IPS-18a (cell line): ENCODE results near the gene SLC27A1.

ENCODE experiments used
- H3K27ac ChIP-seq: one replicate; pipeline ENCODE4 v1.5.1; 2013; ENCODE audit warnings: low read length
- H3K27me3 ChIP-seq: one replicate; pipeline ENCODE4 v1.6.1; 2013; ENCODE audit warnings: mild to moderate bottlenecking, low read length; ENCODE audit not compliant: control insufficient read depth, insufficient read depth
- H3K36me3 ChIP-seq: one replicate; pipeline ENCODE4 v1.6.1; 2013; ENCODE audit warnings: low read depth, low read length; ENCODE audit not compliant: control insufficient read depth
- H3K4me1 ChIP-seq: one replicate; pipeline ENCODE4 v1.6.1; 2013; ENCODE audit warnings: low read depth, low read length; ENCODE audit not compliant: control insufficient read depth
- H3K4me3 ChIP-seq: one replicate; pipeline ENCODE4 v1.5.1; 2013; ENCODE audit warnings: low read length
- H3K9ac ChIP-seq: one replicate; pipeline ENCODE4 v1.6.1; 2013; ENCODE audit warnings: mild to moderate bottlenecking, low read length, moderate library complexity
- H3K9me3 ChIP-seq: one replicate; pipeline ENCODE4 v1.6.1; 2013; ENCODE audit warnings: low read depth, low read length; ENCODE audit not compliant: control insufficient read depth

SLC27A1 gene

GRCh38 chr19:17522988-17523872 lies 52.9 kb downstream of the SLC27A1 start:
- no peak overlapping the region for H3K4me3 ChIP-seq
- no peak overlapping the region for H3K9ac ChIP-seq
- no peaks in the 10 kb centered on the region for H3K4me1 ChIP-seq
- no peaks in the 10 kb centered on the region for H3K9me3 ChIP-seq
- H3K36me3 ChIP-seq: no peaks in the 10 kb centered on the region
- no peaks in the 10 kb centered on the region for H3K27me3 ChIP-seq
- no peak overlapping the region for H3K27ac ChIP-seq

- no peak overlapping the region for H3K9ac ChIP-seq
- H3K4me3 ChIP-seq: no peak overlapping the region
- no peaks in the 10 kb centered on the region for H3K36me3 ChIP-seq
- H3K4me1 ChIP-seq: no peaks in the 10 kb centered on the region
- no peak overlapping the region for H3K27ac ChIP-seq
- no peaks in the 10 kb centered on the region for H3K9me3 ChIP-seq
- no peaks in the 10 kb centered on the region for H3K27me3 ChIP-seq
These were observed 54.3 kb downstream of the SLC27A1 start for GRCh38 chr19:17524651-17525050.

GRCh38 chr19:17525141-17525540 lies 54.8 kb downstream of the SLC27A1 start:
- no peak overlapping the region for H3K27ac ChIP-seq
- peaks cover under 1% of the 10 kb centered on the region for H3K4me1 ChIP-seq

GRCh38 chr19:17526922-17527321 lies 56.6 kb downstream of the SLC27A1 start:
- H3K27ac ChIP-seq: no peak overlapping the region
- H3K9ac ChIP-seq: no peak overlapping the region
- peaks cover 7% of the 10 kb centered on the region for H3K4me1 ChIP-seq

More at GRCh38 chr19:17525141-17525540, 54.8 kb downstream of the SLC27A1 start:
- Histone ChIP-seq H3K36me3 (no peaks in the 10 kb centered on the region), H3K9ac (no peak overlapping the region), H3K27me3 (no peaks in the 10 kb centered on the region), H3K9me3 (no peaks in the 10 kb centered on the region), H3K4me3 (no peak overlapping the region)

GRCh38 chr19:17527326-17527725 lies 57.0 kb downstream of the SLC27A1 start:
- Histone ChIP-seq H3K27ac (no peak overlapping the region), H3K36me3 (no peaks in the 10 kb centered on the region), H3K4me3 (no peak overlapping the region), H3K9me3 (no peaks in the 10 kb centered on the region), H3K27me3 (no peaks in the 10 kb centered on the region), H3K9ac (no peak overlapping the region), H3K4me1 (peaks cover 7% of the 10 kb centered on the region)

More at GRCh38 chr19:17526922-17527321, 56.6 kb downstream of the SLC27A1 start:
- H3K4me3 ChIP-seq: no peak overlapping the region
- H3K9me3 ChIP-seq: no peaks in the 10 kb centered on the region
- no peaks in the 10 kb centered on the region for H3K36me3 ChIP-seq
- no peaks in the 10 kb centered on the region for H3K27me3 ChIP-seq

DNA sequence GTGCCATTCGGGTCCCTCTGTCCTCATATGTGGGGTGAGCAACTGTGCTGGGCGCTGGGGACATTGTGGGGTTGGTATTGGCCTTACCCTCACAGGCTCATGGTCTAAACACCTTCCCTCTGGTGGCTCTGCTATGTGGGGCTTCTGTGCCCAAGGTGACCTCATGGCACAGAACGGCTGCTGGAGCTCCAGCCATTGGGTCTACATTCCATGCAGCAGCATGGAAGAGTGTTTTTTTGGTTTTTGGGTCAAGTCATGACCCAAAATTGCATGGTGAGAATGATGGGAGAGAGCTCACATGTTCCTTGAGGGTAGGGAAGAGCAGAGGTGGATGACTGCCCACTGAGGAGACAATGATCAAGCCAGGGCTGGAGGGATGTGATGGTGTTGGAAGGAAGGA lies 58.3 kb downstream of the SLC27A1 start:
- Histone ChIP-seq H3K9me3 (no peaks in the 10 kb centered on the region), H3K9ac (no peak overlapping the region), H3K27me3 (no peaks in the 10 kb centered on the region), H3K36me3 (no peaks in the 10 kb centered on the region), H3K4me1 (peaks cover 7% of the 10 kb centered on the region), H3K27ac (no peak overlapping the region), H3K4me3 (no peak overlapping the region)

DNA sequence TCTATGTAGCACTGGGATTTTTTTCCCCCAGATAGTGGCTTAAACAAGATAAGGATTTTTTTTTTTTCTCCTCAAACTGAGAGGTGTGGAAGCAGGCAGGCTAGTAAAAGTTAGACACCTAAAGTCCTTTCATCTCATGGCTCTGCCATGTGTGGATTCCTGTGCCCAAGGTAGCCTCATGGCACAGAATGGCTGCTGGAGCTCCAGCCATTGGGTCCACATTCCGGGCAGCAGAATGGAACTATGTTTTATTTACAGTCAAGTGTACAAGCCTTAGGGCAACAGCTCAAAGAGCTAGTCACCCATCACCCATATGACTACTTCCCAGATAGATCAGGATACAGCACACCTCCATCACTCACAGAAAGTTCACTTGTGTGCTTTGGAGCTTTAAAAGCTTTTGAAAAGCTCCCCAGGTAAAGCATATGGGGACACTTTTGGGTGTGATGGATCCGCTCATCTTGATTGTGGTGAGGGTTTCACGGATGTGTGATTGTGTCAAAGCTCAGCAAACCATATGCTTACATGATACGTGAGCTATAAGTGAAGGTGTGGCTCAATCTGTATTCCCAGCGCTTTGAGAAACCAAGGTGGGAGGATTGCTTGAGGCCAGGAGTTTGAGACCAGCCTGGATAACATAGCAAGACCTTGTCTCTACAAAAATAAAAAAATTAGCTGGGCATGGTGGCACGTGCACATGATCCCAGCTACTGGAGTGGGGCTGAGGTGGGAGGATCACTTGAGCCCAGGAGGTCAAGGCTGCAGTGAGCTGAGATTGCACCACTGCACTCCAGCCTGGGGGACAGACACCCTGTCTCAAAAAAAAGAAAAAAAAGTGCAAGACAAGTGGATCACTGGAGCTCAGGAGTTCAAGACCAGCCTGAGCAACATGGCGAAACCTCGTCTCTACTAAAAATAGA lies 59.2 kb downstream of the SLC27A1 start:
- Histone ChIP-seq H3K27me3 (no peaks in the 10 kb centered on the region), H3K27ac (no peak overlapping the region), H3K4me1 (peaks cover 7% of the 10 kb centered on the region), H3K9me3 (no peaks in the 10 kb centered on the region), H3K36me3 (no peaks in the 10 kb centered on the region), H3K9ac (no peak overlapping the region), H3K4me3 (no peak overlapping the region)

- Histone ChIP-seq H3K4me3 (no peak overlapping the region), H3K9me3 (no peaks in the 10 kb centered on the region), H3K4me1 (peaks cover 7% of the 10 kb centered on the region), H3K9ac (no peak overlapping the region), H3K27ac (no peak overlapping the region), H3K36me3 (no peaks in the 10 kb centered on the region), H3K27me3 (no peaks in the 10 kb centered on the region)
These were observed 60.3 kb downstream of the SLC27A1 start for GRCh38 chr19:17530586-17530985.

DNA sequence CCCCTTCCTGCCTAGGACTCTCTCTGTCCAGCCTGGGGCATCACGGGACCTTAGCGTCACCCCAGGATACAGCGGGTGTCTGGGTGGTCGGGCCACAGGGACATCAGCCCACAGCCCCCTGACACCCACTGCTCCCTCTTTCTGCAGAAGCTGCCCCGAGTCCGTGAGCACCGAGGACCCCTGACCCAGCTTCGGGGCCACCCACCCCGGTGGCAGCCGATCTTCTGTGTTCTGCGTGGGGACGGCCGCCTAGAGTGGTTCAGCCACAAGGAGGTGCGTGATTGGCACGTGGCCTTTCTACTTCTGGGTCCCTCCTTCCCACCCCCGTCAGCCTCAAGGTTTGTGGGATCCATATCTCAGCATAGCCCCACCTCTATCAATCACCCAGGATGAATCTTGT lies 61.8 kb downstream of the SLC27A1 start:
- no peaks in the 10 kb centered on the region for H3K36me3 ChIP-seq
- H3K27me3 ChIP-seq: no peaks in the 10 kb centered on the region
- no peak overlapping the region for H3K27ac ChIP-seq
- peaks cover 7% of the 10 kb centered on the region for H3K4me1 ChIP-seq
- no peak overlapping the region for H3K9ac ChIP-seq
- H3K4me3 ChIP-seq: no peak overlapping the region
- H3K9me3 ChIP-seq: no peaks in the 10 kb centered on the region

- H3K27me3 ChIP-seq: no peaks in the 10 kb centered on the region
These were observed 62.2 kb downstream of the SLC27A1 start for GRCh38 chr19:17532557-17532956.

DNA sequence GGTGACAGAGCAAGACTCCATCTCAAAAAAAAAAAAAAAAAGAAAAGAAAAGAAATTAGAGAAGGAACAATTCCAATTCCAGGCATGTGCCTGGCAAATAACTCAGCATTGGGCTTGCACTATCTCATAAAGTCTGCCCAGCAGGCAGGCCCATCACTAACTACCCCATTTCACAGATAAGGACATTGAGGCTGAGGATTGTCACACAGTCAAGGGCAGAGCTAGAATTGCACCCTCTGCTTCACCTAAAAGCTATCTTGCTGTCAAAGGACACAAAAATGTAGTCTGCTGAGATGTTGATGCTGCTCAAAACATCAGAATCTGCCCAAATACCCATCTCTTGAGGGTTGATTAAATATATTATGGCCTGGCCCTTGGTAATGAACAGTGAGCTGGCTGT lies 64.4 kb downstream of the SLC27A1 start:
- no peak overlapping the region for H3K4me3 ChIP-seq
- H3K9ac ChIP-seq: no peak overlapping the region
- H3K36me3 ChIP-seq: no peaks in the 10 kb centered on the region
- H3K9me3 ChIP-seq: no peaks in the 10 kb centered on the region
- H3K27ac ChIP-seq: no peak overlapping the region
- H3K27me3 ChIP-seq: peaks cover 7% of the 10 kb centered on the region
- peaks cover 7% of the 10 kb centered on the region for H3K4me1 ChIP-seq

More at GRCh38 chr19:17532557-17532956, 62.2 kb downstream of the SLC27A1 start:
- Histone ChIP-seq H3K4me1 (peaks cover 7% of the 10 kb centered on the region), H3K27ac (no peak overlapping the region), H3K9me3 (no peaks in the 10 kb centered on the region), H3K4me3 (no peak overlapping the region), H3K9ac (no peak overlapping the region), H3K36me3 (no peaks in the 10 kb centered on the region)
